GM12878 (cell line): ENCODE measurements around the gene SELENOV. TPM values are rescaled to one million over a fixed set of nuclear protein-coding genes. Genes with fewer than 3 reads are reported as not detected.

Experiments
- ATAC-seq: fragments of 200-7000 bp; cut with Tn5 transposase; 3 replicates; pipeline ENCODE4 v1.9.1; 2020; ENCODE audit warnings: mild to moderate bottlenecking, moderate library complexity
- BruUV-seq: library from RNA; stranded (reverse); fragments of 400-500 nt; replicated peaks from 2 replicates; lab custom pipeline; 2021; lab: Mats Ljungman, UMichigan
- CTCF ChIA-PET: fragments of 300-600 bp; sonication (Branson Sonifier 250); formaldehyde crosslinking; extraction: SDS; loops from one replicate; lab custom pipeline; 2021; ENCODE audit warnings: inconsistent platforms; lab: Yijun Ruan, JAX
- POLR2A ChIA-PET: fragments of 350-600 bp; formaldehyde crosslinking; extraction: SDS; loops from one replicate; lab custom pipeline; 2021; ENCODE audit warnings: inconsistent platforms; lab: Charles Lee
- RAD21 ChIA-PET: fragments of 300-600 bp; sonication (Branson Sonifier 250); formaldehyde crosslinking; loops from one replicate; lab custom pipeline; 2023; ENCODE audit warnings: antibody characterized with exemption; ENCODE audit not compliant: unreplicated experiment; lab: Charles Lee
- SMC1A ChIA-PET: fragments of 300-600 bp; sonication (Branson Sonifier 250); formaldehyde crosslinking; loops from one replicate; lab custom pipeline; 2023; ENCODE audit not compliant: unreplicated experiment, uncharacterized antibody; lab: Charles Lee
- DNase-seq: peaks from one replicate; pipeline ENCODE4 v3.0.0-alpha.2; 2011; ENCODE audit warnings: low read depth, low spot score
- FAIRE-seq: peaks from 3 replicates; lab custom pipeline; 2011; peaks lifted over from hg19 to GRCh38; lab: Jason Lieb, UNC
- H2AFZ ChIP-seq: 2 replicates; pipeline ENCODE4 v1.6.0; 2011; ENCODE audit warnings: low read depth, low read length, control low read depth; ENCODE audit not compliant: control insufficient read depth
- H3K27ac ChIP-seq: 2 replicates; pipeline ENCODE4 v1.5.1; 2011; ENCODE audit warnings: control low read depth; ENCODE audit not compliant: control insufficient read depth, insufficient read depth
- H3K27me3 ChIP-seq, 2 experiments: replicated peaks in 1 of 2; 2 replicates each; pipeline versions ENCODE4 v1.6.0 to v1.6.1; 2011; ENCODE audit warnings: low read length in 1 of 2; ENCODE audit not compliant: control insufficient read depth in 2 of 2, insufficient read depth in 2 of 2
- H3K36me3 ChIP-seq, 2 experiments: 2 replicates each; pipeline ENCODE4 v1.5.1; 2011; ENCODE audit warnings: low read length in 1 of 2; ENCODE audit not compliant: control insufficient read depth in 2 of 2, insufficient read depth in 2 of 2
- H3K4me1 ChIP-seq: 2 replicates; pipeline ENCODE4 v1.6.1; 2011; ENCODE audit warnings: mild to moderate bottlenecking, low read length, moderate library complexity, mixed read lengths; ENCODE audit not compliant: control insufficient read depth, insufficient read depth
- H3K4me2 ChIP-seq: 2 replicates; pipeline ENCODE4 v1.6.0; 2011; ENCODE audit warnings: control low read depth; ENCODE audit not compliant: control insufficient read depth, insufficient read depth
- H3K4me3 ChIP-seq: fragments of 200-600 bp; sonication (generic); 2 replicates; pipeline ENCODE4 v1.5.1; 2016
- H3K79me2 ChIP-seq: 2 replicates; pipeline ENCODE4 v1.6.0; 2011; ENCODE audit warnings: low read length; ENCODE audit not compliant: control insufficient read depth, insufficient read depth
- H3K9ac ChIP-seq: 2 replicates; pipeline ENCODE4 v1.8.0; 2011; ENCODE audit warnings: low read length, control low read depth, mixed read lengths; ENCODE audit not compliant: control insufficient read depth, insufficient read depth
- H3K9me3 ChIP-seq: replicated peaks from 3 replicates; pipeline ENCODE4 v1.5.1; 2011; ENCODE audit warnings: mild to moderate bottlenecking, low read length; ENCODE audit not compliant: control insufficient read depth, insufficient read depth
- H4K20me1 ChIP-seq: 2 replicates; pipeline ENCODE4 v1.6.0; 2011; ENCODE audit not compliant: control insufficient read depth, insufficient read depth
- ETV6 ChIP-seq, 2 experiments: fragments of 450-650 bp in 1 of 2; IDR thresholded peaks in 1 of 2; conservative IDR thresholded peaks in 1 of 2; 2 replicates each; pipeline ENCODE4 v1.6.1; 2014; ENCODE audit warnings: antibody characterized with exemption in 1 of 2, borderline replicate concordance in 1 of 2, low read depth in 1 of 2, mild to moderate bottlenecking in 1 of 2, moderate library complexity in 1 of 2
- LARP7 ChIP-seq: fragments of 450-650 bp; IDR thresholded peaks from 2 replicates; pipeline ENCODE4 v1.6.1; 2017; ENCODE audit warnings: mild to moderate bottlenecking
- MAX ChIP-seq: IDR thresholded peaks from 2 replicates; pipeline ENCODE4 v1.6.1; 2012; ENCODE audit warnings: low read depth, low read length, improper control_type of control experiment
- PRDM15 ChIP-seq: fragments of 450-650 bp; formaldehyde crosslinking; IDR thresholded peaks from 2 replicates; pipeline ENCODE4 v1.4.0; 2020; ENCODE audit warnings: mild to moderate bottlenecking, moderate library complexity
- SRF ChIP-seq, 2 experiments: IDR thresholded peaks; 2 replicates each; pipeline ENCODE4 v1.6.1; 2011; ENCODE audit warnings: low read depth in 2 of 2, low read length in 2 of 2, mild to moderate bottlenecking in 1 of 2, moderate library complexity in 1 of 2
- STAT1 ChIP-seq: fragments of 450-650 bp; conservative IDR thresholded peaks from 2 replicates; pipeline ENCODE4 v1.6.1; 2014; ENCODE audit warnings: antibody characterized with exemption, mild to moderate bottlenecking
- ZBTB40 ChIP-seq: fragments of 450-650 bp; IDR thresholded peaks from 2 replicates; pipeline ENCODE4 v1.6.1; 2016; ENCODE audit warnings: mild to moderate bottlenecking, moderate library complexity, borderline replicate concordance
- WGBS: methylation state at CpG from one replicate; pipeline ENCODE4 v1.1.6; 2016; ENCODE audit warnings: low lambda C conversion rate; ENCODE audit not compliant: insufficient replicate concordance, insufficient coverage; ENCODE audit errors: missing lambda C conversion rate; 5-methylcytosine and 5-hydroxymethylcytosine counted together
- in situ Hi-C: fragments of 300-500 bp; cut with MboI; formaldehyde crosslinking; loops from 9 replicates; pipeline ENCODE4 v1.14.3; 2018; ENCODE audit warnings: mixed read lengths
- intact Hi-C: fragments of 100-400 bp; cut with micrococcal nuclease; formaldehyde crosslinking; loops from one replicate; pipeline ENCODE4 v1.14.2; 2022; ENCODE audit not compliant: unreplicated experiment
- polyA plus RNA-seq, 11 experiments: library from polyadenylated mRNA; depleted of rRNA in 4 of 11; unstranded in 6 of 11; stranded (reverse) in 5 of 11; fragments of >200 nt; fragmentation: Nextera tagmentation in 4 of 11; fragmentation: Illumina TruSeq in 1 of 11; extraction: Ambion mirVana in 4 of 11; extraction: Trizol in 1 of 11; gene quantifications; 1 replicate in 1 of 11; 2 replicates in 10 of 11; pipeline versions ENCODE4 v1.2.1 to v1.2.3, GENCODE V29; 2011 to 2016; ENCODE audit warnings: inconsistent platforms in 2 of 11, missing spikeins in 2 of 11, low read depth in 1 of 11
- total RNA-seq, 4 experiments: library from RNA; depleted of rRNA in 3 of 4; stranded (reverse); fragments of >200 nt in 3 of 4; fragmentation: Illumina TruSeq in 1 of 4; extraction: Trizol in 1 of 4; gene quantifications; 2 replicates each; pipeline versions ENCODE4 v1.2.1 to v1.2.3, GENCODE V29; 2013 to 2021

Gene SELENOV
- total and polyA plus RNA-seq, 10 of the 15 experiments (the other 5 are each of a cell fraction or from before 2014, with no cell fraction given), result not detected

GRCh38 chr19:39494661-39495060 is 20.3 kb upstream of the SELENOV start:
- Histone ChIP-seq H3K9me3 (no peaks in the 10 kb centered on the region), H3K79me2 (no peaks in the 10 kb centered on the region), H3K4me1 (peaks cover 10% of the 10 kb centered on the region), H3K9ac (no peak overlapping the region), H3K27ac (no peak overlapping the region), H3K36me3 (peaks cover 2 to 5% of the 10 kb centered on the region in 2 experiments; a peak in 1 of 4 replicates), H3K4me2 (no peak overlapping the region), H4K20me1 (no peaks in the 10 kb centered on the region), H3K4me3 (no peak overlapping the region), H3K27me3 (peaks cover 0 to 19% of the 10 kb centered on the region in 2 experiments; a peak in 2 of 4 replicates), H2AFZ (no peak overlapping the region)
- BruUV-seq, result no TSS peak
- no peak for FAIRE-seq
- CTCF ChIA-PET, result interaction anchor here (0.6 kb wide), 1 partner anchor 20 kb away, joined by 3 read pairs; no protein-coding TSS in a partner anchor
- SMC1A ChIA-PET, result no interaction called here
- in situ Hi-C loops, result no loop called here
- ATAC-seq, result no peak
- POLR2A ChIA-PET, result no interaction called here
- no peak for DNase-seq
- intact Hi-C loops, result loop anchor here (5.0 kb wide), 1 partner anchor 47 kb away; the partner anchor contains the start of gene SUPT5H
- TF ChIP-seq STAT1, result no peak
- no peak for TF ChIP-seq MAX
- RAD21 ChIA-PET, result no interaction called here
- 90% methylated on average over 5 of the region's 5 CpGs for WGBS

GRCh38 chr19:39496063-39496462 is 18.9 kb upstream of the SELENOV start:
- Histone ChIP-seq H3K36me3 (no peaks in the 10 kb centered on the region), H3K4me1 (peaks cover 10% of the 10 kb centered on the region), H2AFZ (no peak overlapping the region), H3K27me3 (peaks cover 0 to 19% of the 10 kb centered on the region in 2 experiments; a peak in 2 of 4 replicates), H3K9ac (no peak overlapping the region), H3K79me2 (no peaks in the 10 kb centered on the region), H4K20me1 (no peaks in the 10 kb centered on the region), H3K27ac (no peak overlapping the region), H3K4me3 (no peak overlapping the region), H3K9me3 (no peaks in the 10 kb centered on the region), H3K4me2 (no peak overlapping the region)
- no TSS peak for BruUV-seq
- intact Hi-C loops (loop anchor here (5.0 kb wide), 1 partner anchor 49 kb away; the partner anchor contains the start of gene SUPT5H), in situ Hi-C loops (no loop called here)
- ChIA-PET SMC1A (interaction anchor here (0.8 to 1.5 kb wide), 2 partner anchors 55 to 177 kb away, joined by 3 to 4 read pairs; no protein-coding TSS in a partner anchor), CTCF (interaction anchor here (0.6 to 2.9 kb wide), 5 partner anchors 19 to 177 kb away, joined by 3 to 16 read pairs (median 4); partner anchors contain the start of gene SELENOV), RAD21 (no interaction called here), POLR2A (interaction anchor here (1.0 kb wide), 1 partner anchor 60 kb away, joined by 3 read pairs; the partner anchor contains the start of gene RPS16)
- no peak for DNase-seq
- no peak for ATAC-seq
- WGBS, result 28% methylated on average over 5 of the region's 5 CpGs
- FAIRE-seq, result no peak
- TF ChIP-seq PRDM15 (CRISPR knock-in tag) (no peak), ZBTB40 (no peak), LARP7 (no peak), ETV6 (conservative IDR thresholded peaks at IDR 0.05 in 1 of 2, IDR thresholded peaks at IDR 0.05 in 1 of 2; ENCODE audit: borderline replicate concordance in 1 of 2, low read depth in 1 of 2) (no peak), SRF (IDR thresholded peaks at IDR 0.05; ENCODE audit: low read depth in 2 of 2, low read length in 2 of 2) (no peak)
